Thoracic aorta (tissue), 2 donors: ENCODE data around the gene CACNA1B. TPM values are rescaled to one million over a fixed set of nuclear protein-coding genes. Genes with fewer than 3 reads are reported as not detected.

Experiments used
- ATAC-seq: fragments of 150-250 bp; one replicate; pipeline ENCODE4 v1.8.0; 2017; ENCODE audit warnings: low read depth; ENCODE audit not compliant: insufficient number of reproducible peaks, low FRiP score
- DNase-seq: peaks from one replicate; pipeline ENCODE4 v3.0.0-alpha.2; 2020; ENCODE audit warnings: low spot score
- H3K27ac ChIP-seq, 2 donors: fragments of 200-600 bp; sonication (generic); 1 replicate in 1 of 2; 2 replicates in 1 of 2; pipeline ENCODE4 v1.5.1; 2016; ENCODE audit warnings: mild to moderate bottlenecking in 2 of 2, moderate library complexity in 2 of 2
- H3K27me3 ChIP-seq: fragments of 200-600 bp; sonication (generic); replicated peaks from 2 replicates; pipeline ENCODE4 v1.6.0; 2016; ENCODE audit warnings: mild to moderate bottlenecking; ENCODE audit not compliant: insufficient read depth
- H3K36me3 ChIP-seq: fragments of 200-600 bp; sonication (generic); one replicate; pipeline ENCODE4 v1.5.1; 2016
- H3K4me1 ChIP-seq, 2 donors: fragments of 200-600 bp; sonication (generic); 1 replicate in 1 of 2; 2 replicates in 1 of 2; pipeline versions ENCODE4 v1.5.1 to v1.6.0; 2016; ENCODE audit warnings: low read depth in 2 of 2, mild to moderate bottlenecking in 1 of 2; ENCODE audit not compliant: control insufficient read depth in 1 of 2
- H3K4me3 ChIP-seq: fragments of 200-600 bp; sonication (generic); 2 replicates; pipeline ENCODE4 v1.5.1; 2016; ENCODE audit warnings: mild to moderate bottlenecking
- H3K9me3 ChIP-seq: fragments of 200-600 bp; sonication (generic); 2 replicates; pipeline ENCODE4 v1.5.1; 2016
- total RNA-seq, 2 donors: library from RNA; depleted of rRNA; stranded (reverse); fragments of >200 nt; gene quantifications; one replicate each; pipeline versions ENCODE4 v1.1.0 to v1.2.3, GENCODE V29; 2016
- TF ChIP-seq, protein P1 (sequence below): fragments of 200-600 bp; sonication (generic); IDR thresholded peaks from one replicate; pipeline ENCODE4 v1.5.1; 2019; ENCODE audit warnings: antibody characterized with exemption

The CACNA1B gene
- total RNA-seq, 2 donors from 2014 or later = 0.07 to 0.14 TPM

DNA sequence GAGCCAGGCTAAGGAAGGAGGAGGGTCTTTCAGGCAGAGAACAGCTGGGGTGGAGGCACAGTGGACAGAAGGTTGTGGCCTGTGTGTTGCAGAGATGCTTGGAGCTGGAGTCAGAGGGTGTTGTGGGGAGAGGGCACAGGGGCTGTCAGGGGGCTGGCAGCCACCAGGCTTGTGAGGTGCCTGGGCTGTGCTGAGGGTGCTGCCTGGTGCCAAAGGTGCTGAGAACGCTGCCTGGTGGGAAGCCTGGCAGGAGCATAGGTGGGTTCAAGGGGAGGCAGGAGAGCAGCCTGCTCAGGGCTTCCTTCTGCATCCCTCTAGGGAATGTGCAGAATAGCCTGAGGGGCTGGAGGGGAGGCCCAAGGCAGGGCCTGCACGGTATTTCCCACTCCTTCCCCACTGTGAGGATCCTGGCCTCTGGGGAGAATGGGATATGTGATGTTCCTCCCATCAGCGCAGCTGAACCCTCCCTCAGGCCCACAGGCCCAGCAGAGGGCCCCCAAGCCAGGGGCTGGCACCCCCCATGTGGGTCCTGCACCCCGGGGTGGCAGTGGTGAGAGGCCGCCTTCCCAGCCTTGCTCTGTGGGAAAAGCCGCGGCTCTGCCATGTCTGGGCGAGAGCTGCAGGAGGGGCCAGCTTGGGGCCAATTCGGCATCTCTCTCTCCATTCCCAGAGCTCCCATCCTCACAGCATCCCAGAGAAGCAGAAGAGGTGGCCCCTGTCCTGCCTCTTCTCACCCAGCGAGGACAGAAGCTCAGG lies 76.3 kb downstream of the CACNA1B start:
- Histone ChIP-seq H3K4me3 (no peak overlapping the region), H3K4me1 (no peaks in the 10 kb centered on the region), H3K27me3 (no peaks in the 10 kb centered on the region), H3K36me3 (no peaks in the 10 kb centered on the region), H3K9me3 (no peaks in the 10 kb centered on the region), H3K27ac (no peak overlapping the region)
- TF ChIP-seq, protein P1, sequence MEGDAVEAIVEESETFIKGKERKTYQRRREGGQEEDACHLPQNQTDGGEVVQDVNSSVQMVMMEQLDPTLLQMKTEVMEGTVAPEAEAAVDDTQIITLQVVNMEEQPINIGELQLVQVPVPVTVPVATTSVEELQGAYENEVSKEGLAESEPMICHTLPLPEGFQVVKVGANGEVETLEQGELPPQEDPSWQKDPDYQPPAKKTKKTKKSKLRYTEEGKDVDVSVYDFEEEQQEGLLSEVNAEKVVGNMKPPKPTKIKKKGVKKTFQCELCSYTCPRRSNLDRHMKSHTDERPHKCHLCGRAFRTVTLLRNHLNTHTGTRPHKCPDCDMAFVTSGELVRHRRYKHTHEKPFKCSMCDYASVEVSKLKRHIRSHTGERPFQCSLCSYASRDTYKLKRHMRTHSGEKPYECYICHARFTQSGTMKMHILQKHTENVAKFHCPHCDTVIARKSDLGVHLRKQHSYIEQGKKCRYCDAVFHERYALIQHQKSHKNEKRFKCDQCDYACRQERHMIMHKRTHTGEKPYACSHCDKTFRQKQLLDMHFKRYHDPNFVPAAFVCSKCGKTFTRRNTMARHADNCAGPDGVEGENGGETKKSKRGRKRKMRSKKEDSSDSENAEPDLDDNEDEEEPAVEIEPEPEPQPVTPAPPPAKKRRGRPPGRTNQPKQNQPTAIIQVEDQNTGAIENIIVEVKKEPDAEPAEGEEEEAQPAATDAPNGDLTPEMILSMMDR = no peak
- ATAC-seq (no peak), DNase-seq (no peak)

DNA sequence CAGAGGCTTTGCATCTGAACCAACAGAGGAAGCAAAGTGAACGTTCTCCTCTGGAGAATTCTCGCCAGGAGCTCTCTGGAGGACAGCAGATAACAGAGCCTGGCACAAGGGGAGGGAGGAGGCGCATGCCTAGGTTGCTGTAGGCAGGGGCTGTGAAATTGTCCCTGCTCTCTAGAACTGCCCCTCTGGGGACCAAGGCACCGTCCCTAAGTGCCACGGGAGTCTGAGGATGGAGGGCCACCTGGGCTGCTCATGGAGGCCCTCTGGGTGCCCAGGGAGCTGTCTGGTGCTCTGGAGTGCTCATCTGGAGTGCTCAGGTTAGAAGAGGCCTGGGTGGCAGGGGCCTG lies 77.6 kb downstream of the CACNA1B start:
- ATAC-seq (no peak), DNase-seq (no peak)
- H3K27ac ChIP-seq = no peak overlapping the region
- no peak overlapping the region for H3K4me3 ChIP-seq
- no peaks in the 10 kb centered on the region for H3K36me3 ChIP-seq
- H3K4me1 ChIP-seq = no peaks in the 10 kb centered on the region
- H3K9me3 ChIP-seq = no peaks in the 10 kb centered on the region
- no peaks in the 10 kb centered on the region for H3K27me3 ChIP-seq
- TF ChIP-seq, protein P1 = no peak

DNA sequence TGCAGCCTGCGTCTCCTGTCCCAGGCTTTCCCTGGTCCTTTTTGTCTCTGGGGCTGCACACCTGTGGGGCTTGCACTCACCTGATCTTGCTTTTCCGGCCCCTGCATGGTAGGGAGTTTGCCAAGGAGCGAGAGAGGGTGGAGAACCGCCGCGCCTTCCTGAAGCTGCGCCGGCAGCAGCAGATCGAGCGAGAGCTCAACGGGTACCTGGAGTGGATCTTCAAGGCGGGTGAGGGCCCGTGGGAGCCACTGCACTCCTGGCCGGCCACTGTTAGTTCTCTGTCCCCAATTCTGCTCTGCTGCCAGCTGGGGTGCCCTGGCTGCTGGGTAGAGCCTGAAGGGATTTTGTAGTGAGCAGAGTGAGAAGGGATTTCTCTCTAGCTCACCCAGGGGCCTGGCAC lies 78.0 kb downstream of the CACNA1B start:
- no peak overlapping the region for H3K4me3 ChIP-seq
- DNase-seq (no peak), ATAC-seq (no peak)
- TF ChIP-seq, protein P1 = no peak
- no peaks in the 10 kb centered on the region for H3K4me1 ChIP-seq
- H3K36me3 ChIP-seq = no peaks in the 10 kb centered on the region
- H3K27ac ChIP-seq = no peak overlapping the region
- no peaks in the 10 kb centered on the region for H3K9me3 ChIP-seq
- no peaks in the 10 kb centered on the region for H3K27me3 ChIP-seq

DNA sequence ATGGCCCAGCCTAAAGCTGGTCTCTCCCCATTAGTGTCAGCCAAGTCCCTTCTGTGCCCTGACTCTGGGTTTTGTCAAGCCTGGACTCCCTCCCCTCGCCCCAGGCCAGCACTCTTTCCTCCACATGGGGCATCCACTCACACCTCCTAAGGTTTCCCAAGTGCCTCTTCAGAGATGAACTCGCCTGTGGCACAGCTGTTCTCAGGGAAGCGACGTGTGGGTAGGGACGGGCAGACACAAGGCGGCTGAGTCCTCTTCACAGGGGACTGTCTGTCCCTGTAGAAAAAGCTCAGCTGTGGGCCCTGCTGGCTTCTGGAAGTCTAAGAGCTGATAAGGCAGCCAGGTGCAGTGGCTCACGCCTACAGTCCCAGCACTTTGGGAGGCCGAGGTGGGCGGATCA lies 78.5 kb downstream of the CACNA1B start:
- DNase-seq = no peak
- Histone ChIP-seq H3K4me3 (no peak overlapping the region), H3K9me3 (no peaks in the 10 kb centered on the region), H3K27me3 (no peaks in the 10 kb centered on the region), H3K4me1 (no peaks in the 10 kb centered on the region), H3K36me3 (no peaks in the 10 kb centered on the region), H3K27ac (no peak overlapping the region)
- TF ChIP-seq, protein P1 = no peak
- ATAC-seq = no peak

DNA sequence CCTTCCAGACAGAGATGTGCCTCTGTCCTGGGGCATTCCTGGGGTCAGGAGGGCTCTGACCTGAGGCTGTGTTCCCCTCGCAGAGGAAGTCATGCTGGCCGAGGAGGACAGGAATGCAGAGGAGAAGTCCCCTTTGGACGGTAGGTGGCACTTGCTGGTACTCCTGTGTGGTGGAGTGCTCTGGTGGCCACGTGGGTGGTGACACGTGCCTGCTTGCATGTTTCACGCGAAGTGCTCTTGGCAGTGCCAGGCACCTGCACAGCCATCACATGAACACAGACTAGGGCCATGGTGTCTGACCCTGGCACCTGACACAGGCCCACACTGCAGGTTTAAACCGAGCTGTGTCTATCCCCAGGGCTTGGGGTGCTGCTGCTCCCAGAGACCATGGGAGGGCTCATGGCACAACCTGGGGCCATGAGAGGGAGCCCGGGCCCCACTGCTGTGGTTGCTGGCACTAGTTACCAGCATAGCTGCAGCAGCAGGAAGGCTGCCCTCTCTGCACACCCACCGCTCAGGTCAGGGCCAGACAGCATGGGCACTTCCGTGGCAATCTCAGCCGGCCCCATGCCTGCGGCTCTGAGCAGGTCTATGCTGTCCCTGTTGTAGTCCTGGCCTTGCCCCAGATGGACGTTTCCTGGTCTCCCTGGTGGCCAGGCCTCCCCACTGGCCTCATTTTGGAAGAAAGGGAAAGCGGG lies 79.3 kb downstream of the CACNA1B start:
- no peaks in the 10 kb centered on the region for H3K36me3 ChIP-seq
- DNase-seq = no peak
- TF ChIP-seq, protein P1 = no peak
- no peak overlapping the region for H3K4me3 ChIP-seq
- no peak overlapping the region for H3K27ac ChIP-seq
- no peaks in the 10 kb centered on the region for H3K9me3 ChIP-seq
- H3K27me3 ChIP-seq = no peaks in the 10 kb centered on the region
- ATAC-seq = no peak
- no peaks in the 10 kb centered on the region for H3K4me1 ChIP-seq
